NCI-H510A treated with DMSO at 0.1 percent for 48 hours (cell line): ENCODE measurements around the gene SMIM29.

Experiments
- DNase-seq: peaks from one replicate; lab custom pipeline; 2025; lab: John Stamatoyannopoulos, UW

The SMIM29 gene

GRCh38 chr6:34226066-34226465 is 22.7 kb downstream of the SMIM29 start:
- no peak for DNase-seq

GRCh38 chr6:34225551-34225950 is 23.3 kb downstream of the SMIM29 start:
- DNase-seq: no peak

GRCh38 chr6:34223956-34224940 is 24.6 kb downstream of the SMIM29 start:
- DNase-seq: peak; percentile 92

- no peak for DNase-seq
These were observed 25.3 kb downstream of the SMIM29 start for GRCh38 chr6:34223381-34223955.

- no peak for DNase-seq
These were observed 30.1 kb downstream of the SMIM29 start for GRCh38 chr6:34218691-34219090.

- DNase-seq: no peak
These were observed 35.0 kb downstream of the SMIM29 start for GRCh38 chr6:34213772-34214171.

GRCh38 chr6:34207695-34208443 is 40.9 kb downstream of the SMIM29 start:
- no peak for DNase-seq

GRCh38 chr6:34206726-34207125 is 42.1 kb downstream of the SMIM29 start:
- DNase-seq: no peak

- DNase-seq: no peak
These were observed 42.9 kb downstream of the SMIM29 start for GRCh38 chr6:34205916-34206315.

- no peak for DNase-seq
These were observed 43.3 kb downstream of the SMIM29 start for GRCh38 chr6:34205466-34205865.

- DNase-seq: no peak
These were observed 44.1 kb downstream of the SMIM29 start for GRCh38 chr6:34204693-34205092.

GRCh38 chr6:34202329-34203201 is 46.2 kb downstream of the SMIM29 start:
- no peak for DNase-seq

GRCh38 chr6:34201455-34202107 is 47.2 kb downstream of the SMIM29 start:
- no peak for DNase-seq

GRCh38 chr6:34200340-34200971 is 48.4 kb downstream of the SMIM29 start:
- DNase-seq: no peak

- no peak for DNase-seq
These were observed 52.0 kb downstream of the SMIM29 start for GRCh38 chr6:34196833-34197195.
